ENCODE measurements around the gene STK24.

The STK24 gene

DNA sequence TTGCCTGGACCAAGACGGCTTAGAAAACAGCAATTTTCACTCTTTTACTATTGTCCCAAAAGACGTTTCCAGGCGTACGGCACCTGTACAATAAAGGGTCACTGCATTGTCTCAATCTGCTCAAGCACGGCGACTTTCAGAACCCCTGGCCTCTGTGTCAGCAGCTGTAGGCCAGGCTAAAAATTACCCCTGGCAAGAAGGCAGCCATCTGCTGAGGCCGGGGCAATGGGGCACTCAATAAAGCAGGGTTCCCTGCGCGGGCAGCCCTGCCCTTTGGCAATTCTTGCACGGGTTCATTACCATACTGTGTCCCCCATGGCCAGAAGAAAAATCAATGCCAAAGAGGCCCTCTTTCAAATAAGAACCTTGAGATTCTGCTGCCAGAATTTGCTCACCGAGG, 52.1 kb downstream of the STK24 start:
- TF ChIP-seq TAF1 (IDR thresholded peaks at IDR 0.05; ENCODE audit: borderline replicate concordance, low read depth, low read length) = no peak
- TF ChIP-seq POLR2A (IDR thresholded peaks at IDR 0.05; ENCODE audit: low read depth, low read length) = no peak
- no peak for TF ChIP-seq POLR2AphosphoS5 (IDR thresholded peaks at IDR 0.05; ENCODE audit: low read depth, low read length)
- no peak for FAIRE-seq
- DNase-seq (ENCODE audit: insufficient read length) = no peak

- DNase-seq (ENCODE audit: insufficient read length) (no peak), FAIRE-seq (no peak)
- TF ChIP-seq TAF1 (IDR thresholded peaks at IDR 0.05; ENCODE audit: borderline replicate concordance, low read depth, low read length) (no peak), POLR2A (IDR thresholded peaks at IDR 0.05; ENCODE audit: low read depth, low read length) (no peak), POLR2AphosphoS5 (IDR thresholded peaks at IDR 0.05; ENCODE audit: low read depth, low read length) (no peak)
Observed at GRCh38 chr13:98524391-98524790, 52.5 kb downstream of the STK24 start.

GRCh38 chr13:98523455-98524102, 53.3 kb downstream of the STK24 start:
- DNase-seq (ENCODE audit: insufficient read length) = no peak
- peak; percentile 70 for FAIRE-seq
- TF ChIP-seq POLR2A (IDR thresholded peaks at IDR 0.05; ENCODE audit: low read depth, low read length) (no peak), TAF1 (IDR thresholded peaks at IDR 0.05; ENCODE audit: borderline replicate concordance, low read depth, low read length) (no peak), POLR2AphosphoS5 (IDR thresholded peaks at IDR 0.05; ENCODE audit: low read depth, low read length) (no peak)

GRCh38 chr13:98522371-98522770, 54.5 kb downstream of the STK24 start:
- FAIRE-seq (no peak), DNase-seq (ENCODE audit: insufficient read length) (no peak)
- TF ChIP-seq POLR2AphosphoS5 (IDR thresholded peaks at IDR 0.05; ENCODE audit: low read depth, low read length) (no peak), TAF1 (IDR thresholded peaks at IDR 0.05; ENCODE audit: borderline replicate concordance, low read depth, low read length) (no peak), POLR2A (IDR thresholded peaks at IDR 0.05; ENCODE audit: low read depth, low read length) (no peak)

DNA sequence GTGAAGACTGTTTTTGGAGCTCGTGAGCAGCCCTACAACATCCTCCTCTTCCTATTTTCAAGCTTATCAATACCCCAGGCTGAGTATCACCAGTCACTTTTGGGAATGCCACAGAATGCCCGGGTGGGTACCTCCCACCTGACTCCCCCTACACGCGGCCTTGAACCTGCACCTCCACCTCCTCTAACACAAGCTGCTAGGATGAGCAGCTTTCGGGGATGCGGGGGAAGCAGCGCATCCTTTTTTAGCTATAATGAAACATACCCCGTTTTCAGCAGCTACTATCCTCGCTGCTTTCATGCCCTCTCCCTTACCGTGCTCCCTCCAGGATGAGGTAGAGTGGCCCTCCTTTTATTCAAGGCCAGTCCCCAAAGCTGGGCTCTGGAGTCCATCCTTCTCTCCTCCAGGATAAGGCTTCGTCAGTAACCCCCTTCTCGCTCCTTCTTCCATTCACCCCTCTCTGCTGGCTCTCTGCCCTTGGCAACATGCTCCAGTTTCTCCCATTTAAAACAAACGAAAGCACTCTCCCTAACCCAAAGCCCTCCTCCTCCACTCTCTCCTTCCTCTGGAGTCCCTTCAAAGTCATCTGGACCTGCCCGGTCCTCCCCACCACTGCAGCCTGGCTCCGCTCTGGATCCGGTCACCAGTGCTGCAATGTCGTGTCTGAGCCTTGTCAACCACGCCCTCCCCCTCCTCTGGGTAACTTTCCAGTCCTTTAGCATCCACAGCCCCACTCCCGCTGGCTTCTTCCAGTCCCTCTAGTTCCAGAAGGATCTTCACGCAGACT, 55.3 kb downstream of the STK24 start:
- no peak for DNase-seq (ENCODE audit: insufficient read length)
- no peak for TF ChIP-seq POLR2A (IDR thresholded peaks at IDR 0.05; ENCODE audit: low read depth, low read length)
- no peak for TF ChIP-seq TAF1 (IDR thresholded peaks at IDR 0.05; ENCODE audit: borderline replicate concordance, low read depth, low read length)
- no peak for TF ChIP-seq POLR2AphosphoS5 (IDR thresholded peaks at IDR 0.05; ENCODE audit: low read depth, low read length)
- FAIRE-seq = no peak

- no peak for DNase-seq (ENCODE audit: insufficient read length)
- FAIRE-seq = no peak
- no peak for TF ChIP-seq POLR2AphosphoS5 (IDR thresholded peaks at IDR 0.05; ENCODE audit: low read depth, low read length)
- no peak for TF ChIP-seq POLR2A (IDR thresholded peaks at IDR 0.05; ENCODE audit: low read depth, low read length)
- no peak for TF ChIP-seq TAF1 (IDR thresholded peaks at IDR 0.05; ENCODE audit: borderline replicate concordance, low read depth, low read length)
Observed at GRCh38 chr13:98520674-98521449, 56.0 kb downstream of the STK24 start.

- FAIRE-seq (no peak), DNase-seq (ENCODE audit: insufficient read length) (no peak)
- TF ChIP-seq POLR2A (IDR thresholded peaks at IDR 0.05; ENCODE audit: low read depth, low read length) (no peak), POLR2AphosphoS5 (IDR thresholded peaks at IDR 0.05; ENCODE audit: low read depth, low read length) (no peak), TAF1 (IDR thresholded peaks at IDR 0.05; ENCODE audit: borderline replicate concordance, low read depth, low read length) (no peak)
Observed at GRCh38 chr13:98519976-98520375, 56.9 kb downstream of the STK24 start.

DNA sequence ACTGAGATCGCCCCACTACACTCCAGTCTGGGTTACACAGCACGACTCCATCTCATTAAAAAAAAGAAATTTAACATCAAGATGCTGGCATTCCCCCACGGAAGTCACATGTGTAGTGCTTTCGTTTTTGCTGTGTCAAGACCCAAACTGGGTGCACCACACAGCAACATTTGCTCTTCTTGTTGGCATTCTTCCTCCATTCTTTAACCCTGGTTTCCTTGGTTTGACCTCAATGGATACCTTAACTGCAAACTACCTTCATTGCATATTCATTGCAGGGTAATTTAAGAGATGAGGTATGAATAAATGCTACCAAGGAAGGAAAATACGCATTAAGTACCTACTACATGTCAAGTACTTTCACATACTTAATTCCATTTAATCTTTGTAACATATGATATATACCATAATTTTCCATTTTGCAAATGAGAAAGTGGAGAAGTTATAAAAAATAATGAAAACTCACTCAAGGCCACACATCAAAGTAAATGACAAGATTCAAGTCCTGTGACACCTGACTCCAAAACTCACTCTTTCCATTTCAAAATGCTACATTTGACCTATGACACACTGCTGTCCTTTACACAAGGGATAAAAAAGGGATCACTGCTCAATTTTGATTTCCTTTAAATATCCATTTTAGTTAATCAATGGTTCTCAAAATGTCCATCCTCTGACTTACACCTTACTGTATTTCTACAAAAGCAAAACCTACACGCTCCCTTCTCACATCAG, 59.2 kb downstream of the STK24 start:
- no peak for DNase-seq (ENCODE audit: insufficient read length)
- TF ChIP-seq TAF1 (IDR thresholded peaks at IDR 0.05; ENCODE audit: borderline replicate concordance, low read depth, low read length) = no peak
- FAIRE-seq = peak; percentile 50

DNA sequence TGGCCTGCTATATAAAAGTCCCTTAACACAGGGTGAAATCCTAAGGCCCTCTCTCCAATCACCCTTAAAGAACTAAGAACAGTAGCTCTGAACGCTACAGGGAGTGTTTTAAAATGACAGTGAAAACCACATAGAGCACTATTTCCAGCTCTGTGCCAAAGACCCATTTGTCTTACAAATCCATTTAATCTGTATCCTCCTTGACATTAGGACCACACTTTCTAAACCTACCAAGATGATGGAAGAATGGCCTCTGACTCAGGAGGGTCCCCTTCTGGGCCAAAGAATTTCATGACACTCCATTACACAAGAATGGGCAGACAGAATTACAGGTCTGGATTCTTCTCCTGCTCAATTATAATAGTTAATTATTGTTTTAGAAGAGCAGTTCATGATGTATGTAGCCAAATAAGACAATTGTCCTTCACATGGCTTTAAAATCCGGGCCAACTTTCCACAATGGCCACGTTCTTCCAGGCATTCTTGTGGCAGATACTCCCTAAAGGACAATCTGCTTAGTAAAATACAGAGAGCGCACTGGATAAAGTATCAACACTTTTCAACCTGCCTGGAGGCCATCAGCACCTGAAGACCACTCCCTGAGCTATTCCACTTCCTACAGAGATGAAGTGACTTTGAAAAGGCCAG, 61.0 kb downstream of the STK24 start:
- no peak for TF ChIP-seq POLR2A (IDR thresholded peaks at IDR 0.05; ENCODE audit: low read depth, low read length)
- TF ChIP-seq POLR2AphosphoS5 (IDR thresholded peaks at IDR 0.05; ENCODE audit: low read depth, low read length) = no peak
- TF ChIP-seq TAF1 (IDR thresholded peaks at IDR 0.05; ENCODE audit: borderline replicate concordance, low read depth, low read length) = no peak
- DNase-seq (ENCODE audit: insufficient read length) (no peak), FAIRE-seq (no peak)

DNA sequence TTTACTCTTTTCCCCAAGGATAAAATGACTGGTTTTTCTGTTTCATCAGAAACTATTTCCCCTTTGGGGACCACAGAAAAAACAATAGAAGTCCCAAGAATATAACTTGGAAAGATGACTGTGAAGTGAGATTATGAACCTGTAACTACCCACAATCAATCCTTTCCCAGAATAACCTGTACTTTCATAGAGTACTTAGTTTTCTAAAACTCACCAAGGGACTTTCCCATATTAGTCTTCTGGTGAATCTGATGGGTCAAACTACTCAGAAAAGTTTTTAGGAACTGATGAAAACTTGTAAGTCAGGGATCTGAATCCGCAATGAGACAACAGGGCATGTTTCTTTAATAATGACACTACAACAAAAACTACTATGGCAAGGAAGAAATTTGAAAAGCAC, 62.6 kb downstream of the STK24 start:
- FAIRE-seq (peak; percentile 46), DNase-seq (ENCODE audit: insufficient read length) (no peak)
- no peak for TF ChIP-seq POLR2A (IDR thresholded peaks at IDR 0.05; ENCODE audit: low read depth, low read length)
- no peak for TF ChIP-seq POLR2AphosphoS5 (IDR thresholded peaks at IDR 0.05; ENCODE audit: low read depth, low read length)
- no peak for TF ChIP-seq TAF1 (IDR thresholded peaks at IDR 0.05; ENCODE audit: borderline replicate concordance, low read depth, low read length)

- FAIRE-seq = no peak
- no peak for DNase-seq (ENCODE audit: insufficient read length)
- TF ChIP-seq POLR2AphosphoS5 (IDR thresholded peaks at IDR 0.05; ENCODE audit: low read depth, low read length) = no peak
- no peak for TF ChIP-seq TAF1 (IDR thresholded peaks at IDR 0.05; ENCODE audit: borderline replicate concordance, low read depth, low read length)
- no peak for TF ChIP-seq POLR2A (IDR thresholded peaks at IDR 0.05; ENCODE audit: low read depth, low read length)
Observed at GRCh38 chr13:98513837-98514236, 63.1 kb downstream of the STK24 start.

Measured in GM12892 (cell line).